Upper lobe of left lung (tissue), 6 donors: ENCODE measurements around the gene FAM149A. TPM values are rescaled to one million over a fixed set of nuclear protein-coding genes. Genes with fewer than 3 reads are reported as not detected.

Experiments
- ATAC-seq, 2 donors: fragments of 200-7000 bp; cut with Tn5 transposase; one replicate each; pipeline ENCODE4 v1.9.1; 2022; ENCODE audit warnings: mild to moderate bottlenecking in 2 of 2, moderate library complexity in 2 of 2; ENCODE audit not compliant: low FRiP score in 2 of 2
- DNase-seq, 2 donors: peaks; one replicate each; pipeline ENCODE4 v3.0.0-alpha.2; 2019 to 2020
- H3K27ac ChIP-seq, 4 donors: fragments of 200-600 bp; sonication (generic); one replicate each; pipeline ENCODE4 v1.5.1; 2016 to 2019
- H3K27me3 ChIP-seq, 4 donors: fragments of 200-600 bp; sonication (generic); one replicate each; pipeline ENCODE4 v1.5.1; 2017 to 2019
- H3K36me3 ChIP-seq, 4 donors: fragments of 200-600 bp; sonication (generic); one replicate each; pipeline ENCODE4 v1.5.1; 2016 to 2019
- H3K4me1 ChIP-seq, 4 donors: fragments of 200-600 bp; sonication (generic); one replicate each; pipeline ENCODE4 v1.5.1; 2018 to 2019
- H3K4me3 ChIP-seq, 4 donors: fragments of 200-600 bp; sonication (generic); one replicate each; pipeline ENCODE4 v1.5.1; 2017 to 2019; ENCODE audit warnings: mild to moderate bottlenecking in 2 of 4, moderate library complexity in 1 of 4
- H3K9me3 ChIP-seq, 4 donors: fragments of 200-600 bp; sonication (generic); one replicate each; pipeline ENCODE4 v1.5.1; 2018 to 2019
- EP300 ChIP-seq, 4 donors: sonication (generic); formaldehyde crosslinking; IDR thresholded peaks; one replicate each; pipeline ENCODE4 v1.5.1; 2017; ENCODE audit warnings: antibody characterized with exemption in 4 of 4, control low read depth in 2 of 4
- POLR2A ChIP-seq, 4 donors: fragments of 450-650 bp; IDR thresholded peaks; one replicate each; pipeline ENCODE4 v1.5.1; 2016 to 2017; ENCODE audit warnings: antibody characterized with exemption in 4 of 4, mild to moderate bottlenecking in 2 of 4
- POLR2AphosphoS5 ChIP-seq, 2 donors: sonication (generic); formaldehyde crosslinking; IDR thresholded peaks; one replicate each; pipeline ENCODE4 v1.5.1; 2017; ENCODE audit warnings: antibody characterized with exemption in 2 of 2
- WGBS, 2 donors: methylation state at CpG; one replicate each; pipeline ENCODE4 v1.1.5; 2017 to 2018; 5-methylcytosine and 5-hydroxymethylcytosine counted together
- total RNA-seq, 6 donors: library from RNA; depleted of rRNA in 4 of 6; stranded (reverse); fragments of >200 nt in 4 of 6; gene quantifications; one replicate each; pipeline versions ENCODE4 v1.1.0 to v1.2.1, GENCODE V29; 2016 to 2021
- TF ChIP-seq, protein P1 (sequence below), 6 experiments: fragments of 450-650 bp in 4 of 6; fragments of 200-600 bp in 2 of 6; sonication (generic) in 2 of 6; IDR thresholded peaks; one replicate each; pipeline ENCODE4 v1.5.1; 2016 to 2019; ENCODE audit warnings: antibody characterized with exemption in 6 of 6
- donor health status: DM: no; HTN: no; CAD: no; lungs with moderate emphysema.
- donor health status: DM: no; HTN: yes; CAD: no; lungs with severe emphysema.

The FAM149A gene
- total RNA-seq, 6 donors from 2014 or later, result 11.0 to 43.5 (median 19.2) TPM

- no peaks in the 10 kb centered on the region for H3K4me1 ChIP-seq
- H3K36me3 ChIP-seq, result no peaks in the 10 kb centered on the region
- WGBS, 2 donors, result 85 to 88% methylated on average over 2 of the region's 2 CpGs
- no peak for ATAC-seq
- no peak for DNase-seq
- no peak overlapping the region for H3K27ac ChIP-seq
- H3K4me3 ChIP-seq, result no peak overlapping the region
- H3K9me3 ChIP-seq, result no peaks in the 10 kb centered on the region
- TF ChIP-seq POLR2A (IDR thresholded peaks at IDR 0.05), result no peak
- TF ChIP-seq, protein P1, sequence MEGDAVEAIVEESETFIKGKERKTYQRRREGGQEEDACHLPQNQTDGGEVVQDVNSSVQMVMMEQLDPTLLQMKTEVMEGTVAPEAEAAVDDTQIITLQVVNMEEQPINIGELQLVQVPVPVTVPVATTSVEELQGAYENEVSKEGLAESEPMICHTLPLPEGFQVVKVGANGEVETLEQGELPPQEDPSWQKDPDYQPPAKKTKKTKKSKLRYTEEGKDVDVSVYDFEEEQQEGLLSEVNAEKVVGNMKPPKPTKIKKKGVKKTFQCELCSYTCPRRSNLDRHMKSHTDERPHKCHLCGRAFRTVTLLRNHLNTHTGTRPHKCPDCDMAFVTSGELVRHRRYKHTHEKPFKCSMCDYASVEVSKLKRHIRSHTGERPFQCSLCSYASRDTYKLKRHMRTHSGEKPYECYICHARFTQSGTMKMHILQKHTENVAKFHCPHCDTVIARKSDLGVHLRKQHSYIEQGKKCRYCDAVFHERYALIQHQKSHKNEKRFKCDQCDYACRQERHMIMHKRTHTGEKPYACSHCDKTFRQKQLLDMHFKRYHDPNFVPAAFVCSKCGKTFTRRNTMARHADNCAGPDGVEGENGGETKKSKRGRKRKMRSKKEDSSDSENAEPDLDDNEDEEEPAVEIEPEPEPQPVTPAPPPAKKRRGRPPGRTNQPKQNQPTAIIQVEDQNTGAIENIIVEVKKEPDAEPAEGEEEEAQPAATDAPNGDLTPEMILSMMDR (IDR thresholded peaks at IDR 0.05), result no peak
- no peak for TF ChIP-seq POLR2AphosphoS5 (IDR thresholded peaks at IDR 0.05)
- no peak for TF ChIP-seq EP300 (IDR thresholded peaks at IDR 0.05)
- H3K27me3 ChIP-seq, result no peaks in the 10 kb centered on the region
Observed at GRCh38 chr4:186121057-186121456, 16.6 kb downstream of the FAM149A start.

- H3K4me3 ChIP-seq, result no peak overlapping the region
- 88 to 98% methylated on average over 3 of the region's 3 CpGs for WGBS, 2 donors
- H3K36me3 ChIP-seq, result no peaks in the 10 kb centered on the region
- no peak overlapping the region for H3K27ac ChIP-seq
- no peaks in the 10 kb centered on the region for H3K27me3 ChIP-seq
- no peaks in the 10 kb centered on the region for H3K4me1 ChIP-seq
- ATAC-seq (no peak), DNase-seq (no peak)
- no peaks in the 10 kb centered on the region for H3K9me3 ChIP-seq
- TF ChIP-seq POLR2A (IDR thresholded peaks at IDR 0.05) (no peak), POLR2AphosphoS5 (IDR thresholded peaks at IDR 0.05) (no peak)
Observed at GRCh38 chr4:186128842-186129241, 24.3 kb downstream of the FAM149A start.

GRCh38 chr4:186131935-186132334 lies 27.4 kb downstream of the FAM149A start:
- no peak for ATAC-seq
- H3K4me3 ChIP-seq, result no peak overlapping the region
- TF ChIP-seq EP300 (IDR thresholded peaks at IDR 0.05), result no peak
- no peak for TF ChIP-seq POLR2A (IDR thresholded peaks at IDR 0.05)
- TF ChIP-seq POLR2AphosphoS5 (IDR thresholded peaks at IDR 0.05), result no peak
- TF ChIP-seq, protein P1 (IDR thresholded peaks at IDR 0.05), result no peak
- WGBS, 2 donors, result 96 to 98% methylated on average over 2 of the region's 2 CpGs
- H3K4me1 ChIP-seq, result no peaks in the 10 kb centered on the region
- no peak for DNase-seq
- no peaks in the 10 kb centered on the region for H3K27me3 ChIP-seq
- H3K36me3 ChIP-seq, result no peaks in the 10 kb centered on the region
- no peak overlapping the region for H3K27ac ChIP-seq
- H3K9me3 ChIP-seq, result no peaks in the 10 kb centered on the region

DNA sequence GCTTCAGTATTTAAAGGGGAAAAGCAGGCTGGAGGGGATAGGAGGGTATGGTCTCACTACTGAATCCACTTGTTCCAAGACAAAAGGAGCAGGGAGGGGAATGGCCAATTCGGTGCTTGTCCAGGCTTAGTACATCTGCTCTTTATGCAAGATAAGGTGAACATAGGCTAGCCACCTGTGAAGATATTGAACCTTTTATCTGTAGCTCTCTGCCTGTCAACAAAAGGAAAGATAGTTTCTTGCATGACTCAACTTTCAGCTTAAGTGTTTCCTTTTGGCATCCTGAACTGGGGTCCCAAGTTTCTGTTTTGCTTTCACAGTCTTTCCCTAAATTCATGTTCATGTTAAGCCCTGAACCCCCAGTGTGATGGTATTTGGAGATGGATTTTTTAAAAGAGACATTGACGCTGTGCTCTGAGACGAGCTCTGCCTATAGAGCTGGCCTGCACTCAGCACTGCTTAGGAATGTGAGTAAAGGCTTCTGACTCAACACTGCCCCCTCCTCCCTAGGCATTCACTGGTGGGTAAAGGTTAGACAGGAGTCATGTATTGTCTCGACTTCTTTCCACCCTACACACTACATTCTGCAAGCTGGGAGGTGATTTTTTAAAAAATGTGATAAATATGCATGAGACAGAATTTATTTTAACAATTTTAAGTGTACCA lies 28.2 kb downstream of the FAM149A start:
- DNase-seq, result no peak
- H3K27ac ChIP-seq, result no peak overlapping the region
- H3K27me3 ChIP-seq, result no peaks in the 10 kb centered on the region
- TF ChIP-seq, protein P1 (IDR thresholded peaks at IDR 0.05), result peak in 1 of 6 experiments; percentile 14
- TF ChIP-seq POLR2AphosphoS5 (IDR thresholded peaks at IDR 0.05), result no peak
- no peak for TF ChIP-seq EP300 (IDR thresholded peaks at IDR 0.05)
- TF ChIP-seq POLR2A (IDR thresholded peaks at IDR 0.05), result no peak
- WGBS, 2 donors, result 42% methylated on average over 4 of the region's 4 CpGs
- H3K36me3 ChIP-seq, result no peaks in the 10 kb centered on the region
- H3K4me1 ChIP-seq, result peaks cover 0 to 6% (median 0%) of the 10 kb centered on the region in 4 donors
- no peak for ATAC-seq
- H3K9me3 ChIP-seq, result no peaks in the 10 kb centered on the region
- no peak overlapping the region for H3K4me3 ChIP-seq

- DNase-seq (no peak), ATAC-seq (peak in 1 of 2 donors; percentile 53)
- Histone ChIP-seq H3K4me1 (peaks cover 0 to 6% (median 0%) of the 10 kb centered on the region in 4 donors), H3K9me3 (no peaks in the 10 kb centered on the region), H3K36me3 (no peaks in the 10 kb centered on the region), H3K4me3 (no peak overlapping the region), H3K27me3 (no peaks in the 10 kb centered on the region), H3K27ac (no peak overlapping the region)
- WGBS, 2 donors, result 71 to 79% methylated on average over 3 of the region's 3 CpGs
- TF ChIP-seq EP300 (IDR thresholded peaks at IDR 0.05), result no peak
- no peak for TF ChIP-seq POLR2A (IDR thresholded peaks at IDR 0.05)
- TF ChIP-seq POLR2AphosphoS5 (IDR thresholded peaks at IDR 0.05), result no peak
- TF ChIP-seq, protein P1 (IDR thresholded peaks at IDR 0.05), result no peak
Observed at GRCh38 chr4:186134257-186134656, 29.8 kb downstream of the FAM149A start.
